ENCODE measurements around the gene PDZD2.

Gene PDZD2

DNA sequence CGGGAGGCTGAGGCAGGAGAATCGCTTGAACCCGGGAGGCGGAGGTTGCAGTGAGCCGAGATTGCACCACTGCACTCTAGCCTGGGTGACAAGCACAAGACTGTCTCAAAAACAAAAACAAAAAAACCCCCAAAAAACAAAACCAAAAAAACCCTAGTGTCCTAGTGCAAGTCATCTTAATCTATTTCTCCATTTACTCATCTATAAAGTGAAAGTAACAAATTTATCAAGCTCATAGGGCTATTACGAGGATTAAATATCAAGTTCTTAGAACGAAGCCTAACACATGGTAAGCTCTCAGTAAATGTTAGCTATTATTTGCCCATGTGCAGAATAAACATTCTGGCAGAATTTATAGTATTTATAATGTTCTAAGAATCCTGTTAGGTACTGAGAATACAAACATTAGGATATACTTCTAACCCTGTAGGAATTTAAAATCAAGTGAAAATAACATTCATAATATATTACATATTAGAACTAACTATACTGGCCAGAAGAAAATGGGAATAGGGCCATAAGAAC lies 490.2 kb downstream of the PDZD2 start:
- Histone ChIP-seq H2AFZ (no peak overlapping the region), H3K4me2 (ENCODE audit: low read length) (no peak overlapping the region), H3K27me3 (ENCODE audit: control insufficient read depth, insufficient read depth, low read length) (no peaks in the 10 kb centered on the region), H3K27ac (no peak overlapping the region), H3K9me3 (ENCODE audit: control insufficient read depth, low read length) (no peaks in the 10 kb centered on the region), H3K9ac (no peak overlapping the region), H3K79me2 (peaks cover 10% of the 10 kb centered on the region), H3K4me3 (ENCODE audit: low read depth, low read length) (no peak overlapping the region), H3K4me1 (no peaks in the 10 kb centered on the region), H3K36me3 (ENCODE audit: control insufficient read depth, insufficient read depth, low read length) (no peaks in the 10 kb centered on the region)
- TF ChIP-seq CTCF (IDR thresholded peaks at IDR 0.05) = no peak

DNA sequence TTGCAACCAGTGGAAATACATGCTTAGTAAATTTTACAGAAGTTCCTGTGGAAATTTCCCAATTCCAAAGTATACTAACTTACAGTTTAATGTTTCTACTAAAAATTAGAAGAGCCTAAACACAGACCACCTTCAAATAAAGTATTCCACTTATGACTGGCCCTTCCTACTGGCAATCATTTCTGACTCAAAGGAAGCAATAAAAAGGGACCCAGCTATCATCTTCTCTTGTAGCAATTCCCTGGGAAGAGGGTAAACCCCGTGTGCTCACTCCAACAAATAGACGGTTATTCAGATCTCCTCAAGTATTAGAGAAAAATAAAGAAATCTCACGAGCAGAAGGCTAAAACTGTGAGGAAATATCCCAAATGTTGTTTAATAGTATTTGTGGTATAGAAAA lies 491.9 kb downstream of the PDZD2 start:
- H3K4me1 ChIP-seq = no peaks in the 10 kb centered on the region
- no peaks in the 10 kb centered on the region for H3K27me3 ChIP-seq (ENCODE audit: control insufficient read depth, insufficient read depth, low read length)
- H3K9ac ChIP-seq = no peak overlapping the region
- no peaks in the 10 kb centered on the region for H3K36me3 ChIP-seq (ENCODE audit: control insufficient read depth, insufficient read depth, low read length)
- TF ChIP-seq CTCF (IDR thresholded peaks at IDR 0.05) = no peak
- H2AFZ ChIP-seq = no peak overlapping the region
- H3K27ac ChIP-seq = no peak overlapping the region
- H3K4me2 ChIP-seq (ENCODE audit: low read length) = no peak overlapping the region
- H3K79me2 ChIP-seq = peaks cover 15% of the 10 kb centered on the region
- no peaks in the 10 kb centered on the region for H3K9me3 ChIP-seq (ENCODE audit: control insufficient read depth, low read length)
- no peak overlapping the region for H3K4me3 ChIP-seq (ENCODE audit: low read depth, low read length)

- no peak overlapping the region for H2AFZ ChIP-seq
- H3K4me3 ChIP-seq (ENCODE audit: low read depth, low read length) = no peak overlapping the region
- no peaks in the 10 kb centered on the region for H3K36me3 ChIP-seq (ENCODE audit: control insufficient read depth, insufficient read depth, low read length)
- no peak overlapping the region for H3K9ac ChIP-seq
- H3K27ac ChIP-seq = no peak overlapping the region
- no peaks in the 10 kb centered on the region for H3K4me1 ChIP-seq
- no peaks in the 10 kb centered on the region for H3K9me3 ChIP-seq (ENCODE audit: control insufficient read depth, low read length)
- H3K79me2 ChIP-seq = peaks cover 16% of the 10 kb centered on the region
- TF ChIP-seq CTCF (IDR thresholded peaks at IDR 0.05) = no peak
- no peaks in the 10 kb centered on the region for H3K27me3 ChIP-seq (ENCODE audit: control insufficient read depth, insufficient read depth, low read length)
- no peak overlapping the region for H3K4me2 ChIP-seq (ENCODE audit: low read length)
Measured at GRCh38 chr5:32131604-32132003, 492.7 kb downstream of the PDZD2 start.

DNA sequence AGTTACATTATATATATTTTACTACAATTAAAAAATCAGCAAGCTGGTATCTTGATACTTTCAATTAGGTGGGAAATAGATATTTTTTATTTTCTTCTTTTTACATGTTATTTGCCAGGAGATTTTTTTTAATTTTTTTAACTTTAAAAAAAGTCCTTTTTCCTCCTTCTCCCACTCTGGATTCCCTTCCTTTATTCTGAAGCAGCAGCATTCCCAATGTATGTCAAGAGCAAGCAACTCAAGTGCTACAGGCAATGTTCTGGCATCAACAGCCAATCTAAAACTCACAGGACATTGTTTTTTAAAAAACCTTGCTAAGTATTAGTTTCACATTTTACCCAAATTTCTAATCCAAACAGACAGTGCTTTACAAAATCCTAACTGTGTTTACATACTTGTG lies 493.8 kb downstream of the PDZD2 start:
- Histone ChIP-seq H3K4me3 (ENCODE audit: low read depth, low read length) (no peak overlapping the region), H3K27me3 (ENCODE audit: control insufficient read depth, insufficient read depth, low read length) (no peaks in the 10 kb centered on the region), H3K27ac (no peak overlapping the region), H3K4me1 (no peaks in the 10 kb centered on the region), H3K9ac (no peak overlapping the region), H3K4me2 (ENCODE audit: low read length) (no peak overlapping the region), H3K36me3 (ENCODE audit: control insufficient read depth, insufficient read depth, low read length) (no peaks in the 10 kb centered on the region), H3K9me3 (ENCODE audit: control insufficient read depth, low read length) (no peaks in the 10 kb centered on the region), H3K79me2 (peaks cover 14% of the 10 kb centered on the region), H2AFZ (no peak overlapping the region)
- TF ChIP-seq CTCF (IDR thresholded peaks at IDR 0.05) = no peak

GRCh38 chr5:32135086-32135485 lies 496.2 kb downstream of the PDZD2 start:
- Histone ChIP-seq H3K9me3 (ENCODE audit: control insufficient read depth, low read length) (no peaks in the 10 kb centered on the region), H3K36me3 (ENCODE audit: control insufficient read depth, insufficient read depth, low read length) (no peaks in the 10 kb centered on the region), H3K4me2 (ENCODE audit: low read length) (no peak overlapping the region), H3K79me2 (peaks cover 6% of the 10 kb centered on the region), H2AFZ (no peak overlapping the region), H3K4me1 (no peaks in the 10 kb centered on the region), H3K9ac (no peak overlapping the region), H3K27ac (no peak overlapping the region), H3K27me3 (ENCODE audit: control insufficient read depth, insufficient read depth, low read length) (no peaks in the 10 kb centered on the region), H3K4me3 (ENCODE audit: low read depth, low read length) (no peak overlapping the region)
- TF ChIP-seq CTCF (IDR thresholded peaks at IDR 0.05) = no peak
